GM12878 (cell line): ENCODE data around the gene HK2. TPM values are rescaled to one million over a fixed set of nuclear protein-coding genes. Genes with fewer than 3 reads are reported as not detected.
A peak's percentile ranks its signal among the peaks of the same experiment; 100 is the strongest.

Experiments
- MAX ChIP-seq: IDR thresholded peaks from 2 replicates; pipeline ENCODE4 v1.6.1; 2012; ENCODE audit warnings: low read depth, low read length, improper control_type of control experiment
- MEF2A ChIP-seq: IDR thresholded peaks from 2 replicates; pipeline ENCODE4 v1.6.1; 2011; ENCODE audit warnings: low read depth, mild to moderate bottlenecking, low read length, moderate library complexity; ENCODE audit not compliant: insufficient read depth
- NKRF ChIP-seq: fragments of 450-650 bp; conservative IDR thresholded peaks from 2 replicates; pipeline ENCODE4 v1.6.1; 2017; ENCODE audit warnings: mild to moderate bottlenecking, moderate library complexity
- RELB ChIP-seq: fragments of 450-650 bp; IDR thresholded peaks from 2 replicates; pipeline ENCODE4 v1.6.1; 2017; ENCODE audit warnings: low read depth, mild to moderate bottlenecking, moderate library complexity
- YBX1 ChIP-seq: fragments of 450-650 bp; IDR thresholded peaks from 2 replicates; pipeline ENCODE4 v1.6.1; 2016; ENCODE audit warnings: antibody characterized with exemption
- polyA plus RNA-seq, 11 experiments: library from polyadenylated mRNA; depleted of rRNA in 4 of 11; unstranded in 6 of 11; stranded (reverse) in 5 of 11; fragments of >200 nt; fragmentation: Nextera tagmentation in 4 of 11; fragmentation: Illumina TruSeq in 1 of 11; extraction: Ambion mirVana in 4 of 11; extraction: Trizol in 1 of 11; gene quantifications; 1 replicate in 1 of 11; 2 replicates in 10 of 11; pipeline versions ENCODE4 v1.2.1 to v1.2.3, GENCODE V29; 2011 to 2016; ENCODE audit warnings: inconsistent platforms in 2 of 11, missing spikeins in 2 of 11, low read depth in 1 of 11
- total RNA-seq, 4 experiments: library from RNA; depleted of rRNA in 3 of 4; stranded (reverse); fragments of >200 nt in 3 of 4; fragmentation: Illumina TruSeq in 1 of 4; extraction: Trizol in 1 of 4; gene quantifications; 2 replicates each; pipeline versions ENCODE4 v1.2.1 to v1.2.3, GENCODE V29; 2013 to 2021

The HK2 gene
- total and polyA plus RNA-seq, 10 of the 15 experiments (the other 5 are each of a cell fraction or from before 2014, with no cell fraction given), result 5.0 to 73.1 (median 20.2) TPM

DNA sequence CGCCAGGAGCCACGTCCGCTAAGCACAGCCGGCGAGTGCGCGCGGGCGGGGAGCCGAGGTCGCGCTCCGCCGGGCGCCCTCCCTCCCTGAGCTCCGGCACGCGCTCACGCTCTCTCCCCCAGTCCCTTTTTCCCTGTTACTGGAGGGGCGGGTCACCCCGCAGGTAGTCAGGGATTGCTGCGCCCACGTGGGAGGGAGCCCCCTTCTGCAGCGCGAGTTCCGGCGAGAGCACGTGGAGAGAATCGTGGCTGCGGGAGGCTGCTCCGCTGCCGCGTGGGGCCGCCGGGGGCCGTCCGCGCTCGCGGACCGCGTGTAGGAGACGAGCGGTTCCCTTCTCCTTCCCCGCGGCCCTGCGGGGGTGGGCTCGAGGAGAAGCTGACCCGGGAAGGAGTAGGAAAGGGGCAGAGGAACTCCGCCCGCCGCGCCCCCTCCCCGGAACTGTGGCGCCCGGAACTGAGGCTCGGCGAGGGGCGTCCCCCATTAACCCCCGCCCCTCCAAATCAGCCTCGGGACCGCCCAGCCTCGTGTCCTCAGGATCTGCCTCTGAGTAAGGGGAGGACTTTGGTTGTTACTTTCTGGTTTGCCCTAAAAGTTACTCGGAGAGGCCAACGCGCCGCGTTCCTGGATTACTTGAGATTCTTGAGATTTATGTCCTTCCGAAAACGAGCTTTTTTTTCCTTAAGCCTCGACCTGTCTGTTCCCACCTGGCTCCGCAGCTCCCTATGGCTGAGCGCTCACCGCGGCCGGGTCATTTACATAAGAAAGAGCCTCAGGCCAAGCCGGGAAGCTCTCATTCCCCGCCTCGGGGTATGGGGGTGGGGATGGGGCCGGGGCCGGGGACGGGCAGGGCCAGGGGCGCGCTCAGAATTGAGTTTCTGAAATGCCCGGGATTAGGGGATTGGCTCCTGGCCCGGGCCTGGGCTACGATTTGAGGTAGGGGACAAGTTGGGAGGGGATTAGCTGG is 1.1 kb downstream of the HK2 start (continued):
- TF ChIP-seq RELB (peak; percentile 37; the same call in 1 of the 2 replicates), YBX1 (no peak), MAX (peak; percentile 98), NKRF (peak; percentile 96), MEF2A (no peak)
